PC-3 (cell line): ENCODE results near the gene ANKLE1.

Source experiments
- CTCF ChIP-seq: fragments of 300-600 bp; sonication (generic); conservative IDR thresholded peaks from 2 replicates; pipeline ENCODE4 v1.5.1; 2017; ENCODE audit warnings: antibody characterized with exemption, low read depth, mild to moderate bottlenecking, low read length
- EZH2 ChIP-seq: fragments of 300-600 bp; sonication (generic); IDR thresholded peaks from one replicate; pipeline ENCODE4 v1.6.1; 2017; ENCODE audit warnings: antibody characterized with exemption, mild to moderate bottlenecking, low read length; ENCODE audit not compliant: unreplicated experiment

- no peak for TF ChIP-seq CTCF
- TF ChIP-seq EZH2, result no peak
Observed at GRCh38 chr19:17312189-17313113, 30.8 kb downstream of the ANKLE1 start.
